H9 (cell line): Measurements from ENCODE around the gene RSBN1. TPM values are rescaled to one million over a fixed set of nuclear protein-coding genes. Genes with fewer than 3 reads are reported as not detected.
"Not testable (repeated sequence)": the region's sequence is repeated elsewhere in the genome, so short reads cannot be mapped to it uniquely, and the experiment has no call there.

Experiments
- DNase-seq: peaks from one replicate; pipeline ENCODE4 v3.0.0-alpha.2; 2017
- H2AFZ ChIP-seq: one replicate; pipeline ENCODE4 v1.6.1; 2013; ENCODE audit warnings: mild to moderate bottlenecking, low read length, control low read depth, moderate library complexity
- H2AK5ac ChIP-seq: 2 replicates; pipeline ENCODE4 v1.6.1; 2013; ENCODE audit warnings: low read length, control low read depth, mixed read lengths; ENCODE audit not compliant: insufficient read length
- H2BK120ac ChIP-seq: one replicate; pipeline ENCODE4 v1.6.1; 2013; ENCODE audit warnings: low read depth, mild to moderate bottlenecking, low read length, control low read depth, inconsistent platforms; ENCODE audit not compliant: poor library complexity, severe bottlenecking
- H2BK12ac ChIP-seq: 2 replicates; pipeline ENCODE4 v1.6.1; 2013; ENCODE audit warnings: low read length, control low read depth, mixed read lengths, low read depth; ENCODE audit not compliant: insufficient read length
- H2BK15ac ChIP-seq: 2 replicates; pipeline ENCODE4 v1.6.1; 2013; ENCODE audit warnings: low read depth, low read length, control low read depth
- H2BK20ac ChIP-seq: one replicate; pipeline ENCODE4 v1.6.1; 2013; ENCODE audit warnings: low read depth, mild to moderate bottlenecking, low read length, control low read depth, inconsistent platforms; ENCODE audit not compliant: poor library complexity, severe bottlenecking
- H2BK5ac ChIP-seq: 2 replicates; pipeline ENCODE4 v1.6.1; 2013; ENCODE audit warnings: low read length, control low read depth, mixed read lengths; ENCODE audit not compliant: insufficient read length
- H3K14ac ChIP-seq: 2 replicates; pipeline ENCODE4 v1.6.1; 2013; ENCODE audit warnings: low read length, control low read depth; ENCODE audit not compliant: insufficient read depth
- H3K18ac ChIP-seq: 2 replicates; pipeline ENCODE4 v1.6.1; 2013; ENCODE audit warnings: low read depth, mild to moderate bottlenecking, mixed read lengths, low read length, control low read depth; ENCODE audit not compliant: insufficient read length
- H3K23ac ChIP-seq: 2 replicates; pipeline ENCODE4 v1.6.1; 2013; ENCODE audit warnings: low read length, control low read depth, mixed read lengths, low read depth; ENCODE audit not compliant: insufficient read length
- H3K23me2 ChIP-seq: 2 replicates; pipeline ENCODE4 v1.6.1; 2013; ENCODE audit warnings: low read depth, mild to moderate bottlenecking, mixed read lengths, low read length, control low read depth; ENCODE audit not compliant: insufficient read length, poor library complexity, severe bottlenecking
- H3K27ac ChIP-seq: 2 replicates; pipeline ENCODE4 v1.5.1; 2013; ENCODE audit warnings: low read length, control low read depth, mixed read lengths, low read depth; ENCODE audit not compliant: insufficient read length
- H3K27me3 ChIP-seq: 2 replicates; pipeline ENCODE4 v1.6.1; 2013; ENCODE audit warnings: low read length, control low read depth, inconsistent platforms; ENCODE audit not compliant: insufficient read depth
- H3K4ac ChIP-seq: 2 replicates; pipeline ENCODE4 v1.6.1; 2013; ENCODE audit warnings: low read depth, mild to moderate bottlenecking, control low read depth, inconsistent platforms, low read length, moderate library complexity
- H3K4me1 ChIP-seq: 2 replicates; pipeline ENCODE4 v1.6.1; 2013; ENCODE audit warnings: low read length, control low read depth, inconsistent platforms; ENCODE audit not compliant: insufficient read depth
- H3K4me2 ChIP-seq: 2 replicates; pipeline ENCODE4 v1.6.1; 2013; ENCODE audit warnings: low read length, control low read depth, mixed read lengths; ENCODE audit not compliant: insufficient read length, insufficient read depth
- H3K56ac ChIP-seq: 2 replicates; pipeline ENCODE4 v1.6.1; 2013; ENCODE audit warnings: low read depth, mild to moderate bottlenecking, mixed read lengths, low read length, control low read depth; ENCODE audit not compliant: insufficient read length
- H3K79me1 ChIP-seq: 2 replicates; pipeline ENCODE4 v1.6.1; 2013; ENCODE audit warnings: low read depth, mild to moderate bottlenecking, moderate library complexity, low read length, control low read depth, inconsistent platforms; ENCODE audit not compliant: insufficient read depth, poor library complexity, severe bottlenecking
- H3K79me2 ChIP-seq: 2 replicates; pipeline ENCODE4 v1.6.1; 2013; ENCODE audit warnings: low read length, control low read depth, inconsistent platforms; ENCODE audit not compliant: insufficient read depth
- H3K9ac ChIP-seq: 2 replicates; pipeline ENCODE4 v1.6.1; 2013; ENCODE audit warnings: low read length, control low read depth, mixed read lengths; ENCODE audit not compliant: insufficient read length; ENCODE audit errors: extremely low read depth
- H3K9me3 ChIP-seq: one replicate; pipeline ENCODE4 v1.6.1; 2013; ENCODE audit warnings: low read depth, low read length, inconsistent platforms; ENCODE audit not compliant: control insufficient read depth
- H3T11ph ChIP-seq: one replicate; pipeline ENCODE4 v1.6.1; 2013; ENCODE audit warnings: mild to moderate bottlenecking, low read length, control low read depth, inconsistent platforms
- H4K20me1 ChIP-seq: one replicate; pipeline ENCODE4 v1.6.1; 2013; ENCODE audit not compliant: control insufficient read depth, insufficient read length, insufficient read depth
- H4K5ac ChIP-seq: 2 replicates; pipeline ENCODE4 v1.6.1; 2013; ENCODE audit warnings: low read depth, mild to moderate bottlenecking, mixed read lengths, low read length, control low read depth; ENCODE audit not compliant: insufficient read length
- H4K8ac ChIP-seq: replicated peaks from 2 replicates; pipeline ENCODE4 v1.6.1; 2013; ENCODE audit warnings: low read length, control low read depth, mixed read lengths, low read depth; ENCODE audit not compliant: insufficient read length
- H4K91ac ChIP-seq: 2 replicates; pipeline ENCODE4 v1.6.1; 2013; ENCODE audit warnings: low read depth, mild to moderate bottlenecking, moderate library complexity, mixed read lengths, low read length, control low read depth; ENCODE audit not compliant: insufficient read length
- H3K27ac Mint-ChIP-seq, 3 experiments: 2 replicates in 2 of 3; 3 replicates in 1 of 3; pipeline ENCODE4 v1.8.0; 2020 to 2021; ENCODE audit warnings: mixed read lengths in 3 of 3, mild to moderate bottlenecking in 1 of 3, moderate library complexity in 1 of 3
- H3K27me3 Mint-ChIP-seq: 2 replicates; pipeline ENCODE4 v1.8.0; 2021; ENCODE audit warnings: low read depth, mild to moderate bottlenecking, moderate library complexity, mixed read lengths
- H3K36me3 Mint-ChIP-seq, 3 experiments: 2 replicates in 2 of 3; 3 replicates in 1 of 3; pipeline ENCODE4 v1.8.0; 2020 to 2021; ENCODE audit warnings: low read depth in 3 of 3, mixed read lengths in 3 of 3; ENCODE audit not compliant: insufficient read depth in 1 of 3
- H3K4me1 Mint-ChIP-seq, 2 experiments: 2 replicates each; pipeline ENCODE4 v1.8.0; 2020; ENCODE audit warnings: mixed read lengths in 2 of 2
- H3K4me3 Mint-ChIP-seq, 2 experiments: 2 replicates in 1 of 2; 3 replicates in 1 of 2; pipeline ENCODE4 v1.8.0; 2020 to 2021; ENCODE audit warnings: mild to moderate bottlenecking in 2 of 2, mixed read lengths in 2 of 2, moderate library complexity in 1 of 2
- H3K9me3 Mint-ChIP-seq, 2 experiments: 2 replicates in 1 of 2; 3 replicates in 1 of 2; pipeline ENCODE4 v1.8.0; 2020; ENCODE audit warnings: mild to moderate bottlenecking in 2 of 2, mixed read lengths in 2 of 2, moderate library complexity in 1 of 2
- WGBS: extraction: QIAGEN DNeasy Blood & Tissue Kit; methylation state at CpG from one replicate; pipeline ENCODE4 v1.1.7; 2013; ENCODE audit warnings: missing lambda C conversion rate, low lambda C conversion rate, mixed read lengths; ENCODE audit not compliant: insufficient read length; ENCODE audit errors: extremely low coverage; 5-methylcytosine and 5-hydroxymethylcytosine counted together
- total RNA-seq: library from RNA; stranded (reverse); gene quantifications from 2 replicates; pipeline ENCODE4 v1.2.1, GENCODE V29; 2021
- TF ChIP-seq, protein P1 (sequence below): fragments of 200-600 bp; sonication (generic); conservative IDR thresholded peaks from 3 replicates; pipeline ENCODE4 v1.8.0; 2021; ENCODE audit warnings: antibody characterized with exemption, mild to moderate bottlenecking

Gene RSBN1
- total RNA-seq, 1 experiment from 2014 or later = 11.0 TPM

DNA sequence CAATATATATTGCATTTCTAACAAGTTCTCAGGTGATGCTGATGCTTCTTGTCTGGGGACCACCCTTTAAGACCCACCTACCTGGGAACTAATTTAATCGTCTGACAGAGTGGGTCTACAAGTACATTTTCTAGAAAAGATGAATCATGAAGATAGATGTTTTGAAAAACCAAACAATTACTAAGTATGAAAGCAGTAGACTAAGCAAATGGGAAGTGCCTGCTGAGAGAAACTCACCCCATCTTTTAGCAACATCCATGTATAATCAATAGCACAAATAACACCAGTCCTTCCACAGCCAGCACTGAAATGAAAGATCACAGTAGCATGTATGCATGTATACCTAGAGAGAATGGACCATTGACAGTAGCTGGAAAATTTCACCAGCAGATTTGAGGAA is 42.0 kb upstream of the RSBN1 start:
- no peak overlapping the region for H3K4me3 Mint-ChIP-seq
- Histone ChIP-seq H2BK20ac (no peak overlapping the region), H3K14ac (no peak overlapping the region), H3K27ac (no peak overlapping the region), H3K27me3 (no peaks in the 10 kb centered on the region), H2BK5ac (no peak overlapping the region), H2AFZ (no peak overlapping the region), H4K91ac (no peak overlapping the region), H3K79me1 (no peaks in the 10 kb centered on the region), H3K23ac (no peak overlapping the region), H3K9ac (no peak overlapping the region), H2BK15ac (no peak overlapping the region), H4K8ac (no peak overlapping the region), H3K4me1 (no peaks in the 10 kb centered on the region), H2BK12ac (no peak overlapping the region), H3K79me2 (no peaks in the 10 kb centered on the region), H4K20me1 (no peaks in the 10 kb centered on the region), H3K4ac (no peak overlapping the region), H3K23me2 (no peaks in the 10 kb centered on the region), H3T11ph (no peak overlapping the region), H4K5ac (no peak overlapping the region), H2BK120ac (no peak overlapping the region), H3K9me3 (no peaks in the 10 kb centered on the region), H2AK5ac (no peak overlapping the region), H3K56ac (no peak overlapping the region), H3K18ac (no peak overlapping the region), H3K4me2 (no peak overlapping the region)
- TF ChIP-seq, protein P1, sequence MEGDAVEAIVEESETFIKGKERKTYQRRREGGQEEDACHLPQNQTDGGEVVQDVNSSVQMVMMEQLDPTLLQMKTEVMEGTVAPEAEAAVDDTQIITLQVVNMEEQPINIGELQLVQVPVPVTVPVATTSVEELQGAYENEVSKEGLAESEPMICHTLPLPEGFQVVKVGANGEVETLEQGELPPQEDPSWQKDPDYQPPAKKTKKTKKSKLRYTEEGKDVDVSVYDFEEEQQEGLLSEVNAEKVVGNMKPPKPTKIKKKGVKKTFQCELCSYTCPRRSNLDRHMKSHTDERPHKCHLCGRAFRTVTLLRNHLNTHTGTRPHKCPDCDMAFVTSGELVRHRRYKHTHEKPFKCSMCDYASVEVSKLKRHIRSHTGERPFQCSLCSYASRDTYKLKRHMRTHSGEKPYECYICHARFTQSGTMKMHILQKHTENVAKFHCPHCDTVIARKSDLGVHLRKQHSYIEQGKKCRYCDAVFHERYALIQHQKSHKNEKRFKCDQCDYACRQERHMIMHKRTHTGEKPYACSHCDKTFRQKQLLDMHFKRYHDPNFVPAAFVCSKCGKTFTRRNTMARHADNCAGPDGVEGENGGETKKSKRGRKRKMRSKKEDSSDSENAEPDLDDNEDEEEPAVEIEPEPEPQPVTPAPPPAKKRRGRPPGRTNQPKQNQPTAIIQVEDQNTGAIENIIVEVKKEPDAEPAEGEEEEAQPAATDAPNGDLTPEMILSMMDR = no peak
- no peak for DNase-seq
- no peaks in the 10 kb centered on the region for H3K36me3 Mint-ChIP-seq
- no peaks in the 10 kb centered on the region for H3K4me1 Mint-ChIP-seq
- H3K27me3 Mint-ChIP-seq = no peaks in the 10 kb centered on the region
- H3K9me3 Mint-ChIP-seq = no peaks in the 10 kb centered on the region
- WGBS = no CpG with 5 or more reads among the region's 1 CpG
- H3K27ac Mint-ChIP-seq = no peak overlapping the region

DNA sequence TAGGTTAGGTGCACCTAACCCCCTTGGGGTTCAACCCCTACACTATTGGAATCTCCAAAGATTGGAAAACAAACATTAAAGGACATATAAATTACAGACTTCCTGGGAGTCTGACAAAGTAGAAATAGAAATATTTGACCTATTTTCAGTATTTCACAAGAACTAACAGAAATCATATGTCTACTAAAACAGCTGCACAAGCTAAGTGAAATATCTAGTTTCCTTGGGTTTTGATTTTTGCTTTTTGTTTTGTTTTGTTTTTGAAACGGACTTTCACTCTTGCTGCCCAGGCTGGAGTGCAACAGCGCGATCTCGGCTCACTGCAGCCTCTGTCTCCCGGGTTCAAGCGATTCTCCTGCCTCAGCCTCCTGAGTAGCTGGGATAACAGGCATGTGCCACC is 40.4 kb upstream of the RSBN1 start:
- H3K56ac ChIP-seq, H3T11ph ChIP-seq, H3K4ac ChIP-seq, H3K27me3 ChIP-seq, H2BK12ac ChIP-seq, H3K4me1 Mint-ChIP-seq, H3K14ac ChIP-seq, H2AFZ ChIP-seq, H3K4me2 ChIP-seq, H3K79me2 ChIP-seq, DNase-seq, H2BK5ac ChIP-seq, H3K9ac ChIP-seq, H3K18ac ChIP-seq, H2BK120ac ChIP-seq, H3K36me3 Mint-ChIP-seq, H3K27ac Mint-ChIP-seq, H3K79me1 ChIP-seq, H3K9me3 ChIP-seq, H2BK15ac ChIP-seq, H3K23ac ChIP-seq, H3K9me3 Mint-ChIP-seq, H2BK20ac ChIP-seq, H2AK5ac ChIP-seq, H4K5ac ChIP-seq, H3K4me3 Mint-ChIP-seq, H4K8ac ChIP-seq, H4K20me1 ChIP-seq, H3K27ac ChIP-seq, H3K27me3 Mint-ChIP-seq, H4K91ac ChIP-seq, H3K4me1 ChIP-seq, H3K23me2 ChIP-seq: not testable (repeated sequence)
- WGBS = no CpG with 5 or more reads among the region's 6 CpGs
